DND-41 (cell line): Measurements from ENCODE around the gene SCD5.

Experiments
- CTCF ChIP-seq: IDR thresholded peaks from 2 replicates; pipeline ENCODE4 v1.5.1; 2012; ENCODE audit warnings: borderline replicate concordance, low read length, moderate library complexity, mild to moderate bottlenecking; ENCODE audit not compliant: poor library complexity, severe bottlenecking; ENCODE audit errors: extremely low read depth
- EZH2 ChIP-seq: IDR thresholded peaks from 3 replicates; pipeline ENCODE4 v1.6.1; 2012; ENCODE audit warnings: borderline replicate concordance, low read depth, mild to moderate bottlenecking, moderate library complexity, low read length, inconsistent platforms; ENCODE audit not compliant: severe bottlenecking

GRCh38 chr4:82644734-82645126, 153.9 kb downstream of the SCD5 start:
- TF ChIP-seq CTCF (no peak), EZH2 (no peak)
